Activated CD8-positive, alpha-beta memory T cell treated with anti-CD3 and anti-CD28 coated beads, Interleukin-2, amount 50 U/mL, for 24 hours (primary cell): ENCODE data around the gene PTH1R.
A peak's percentile ranks its signal among the peaks of the same experiment; 100 is the strongest.

Experiments
- DNase-seq: peaks from one replicate; pipeline ENCODE4 v3.0.0-alpha.2; 2020; ENCODE audit errors: extremely low read depth

Gene PTH1R

DNA sequence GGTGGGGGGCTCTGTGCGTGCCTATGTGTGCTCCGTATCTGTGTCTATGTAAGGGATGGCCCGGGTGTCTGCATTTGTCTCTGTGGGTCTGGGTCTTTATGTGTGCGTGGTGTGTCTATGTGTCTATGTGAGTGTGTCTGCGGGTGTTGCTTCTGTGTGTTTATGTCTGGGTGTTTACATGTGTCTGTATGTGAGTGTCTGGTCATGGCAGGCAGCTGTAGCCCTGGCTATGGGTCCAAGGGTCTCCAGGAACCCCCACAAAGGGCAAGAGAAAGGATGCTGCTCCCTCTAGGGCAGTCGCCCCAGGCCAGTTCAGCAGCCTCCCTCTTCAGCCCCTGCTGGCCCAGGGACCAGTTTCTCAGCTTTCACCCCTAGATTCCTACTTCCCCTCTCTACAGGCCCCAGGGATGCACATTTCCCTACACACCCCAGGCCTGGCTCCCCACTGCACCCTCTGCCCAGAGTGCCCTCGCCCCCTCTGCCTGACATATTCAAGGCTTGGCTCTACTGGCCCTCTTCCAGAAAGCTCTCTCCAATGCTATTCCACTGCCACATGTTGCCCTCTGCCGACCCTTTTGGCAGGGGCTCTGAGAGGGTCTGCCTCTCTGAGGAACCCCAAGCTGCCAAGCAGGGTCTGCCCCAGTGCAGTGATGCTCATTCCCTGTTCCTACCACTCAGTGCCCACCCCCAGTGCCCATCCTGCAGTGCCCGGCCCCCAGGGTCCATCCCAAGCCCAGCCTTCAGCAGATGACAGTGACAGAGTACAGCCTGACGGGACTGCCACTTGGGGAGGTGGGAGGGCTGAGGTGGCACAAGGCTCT, 13.2 kb upstream of the PTH1R start:
- no peak for DNase-seq

DNA sequence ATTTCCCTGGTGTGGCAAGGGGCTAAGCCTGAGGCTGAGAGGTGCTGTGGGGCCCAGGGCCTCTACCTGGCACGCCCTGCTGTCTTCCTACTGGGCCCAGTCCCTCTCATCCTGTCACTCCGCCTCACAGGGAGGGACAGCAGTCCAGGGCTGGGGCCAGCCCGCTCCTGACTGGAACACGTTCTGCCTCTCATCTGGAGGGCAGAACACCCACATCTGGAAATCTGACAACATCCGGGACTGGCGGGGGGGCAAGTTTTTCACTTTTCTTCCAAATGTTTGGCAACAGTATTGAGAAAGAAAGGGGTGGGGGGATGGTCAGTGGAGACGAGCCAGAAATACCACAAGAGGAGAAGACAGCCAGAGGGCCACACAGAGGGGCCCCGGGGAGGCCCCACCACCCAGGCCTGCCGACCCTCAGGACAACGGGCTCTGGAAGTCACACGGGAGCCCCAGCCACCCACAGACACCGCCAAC, 12.5 kb upstream of the PTH1R start:
- DNase-seq, result no peak

DNA sequence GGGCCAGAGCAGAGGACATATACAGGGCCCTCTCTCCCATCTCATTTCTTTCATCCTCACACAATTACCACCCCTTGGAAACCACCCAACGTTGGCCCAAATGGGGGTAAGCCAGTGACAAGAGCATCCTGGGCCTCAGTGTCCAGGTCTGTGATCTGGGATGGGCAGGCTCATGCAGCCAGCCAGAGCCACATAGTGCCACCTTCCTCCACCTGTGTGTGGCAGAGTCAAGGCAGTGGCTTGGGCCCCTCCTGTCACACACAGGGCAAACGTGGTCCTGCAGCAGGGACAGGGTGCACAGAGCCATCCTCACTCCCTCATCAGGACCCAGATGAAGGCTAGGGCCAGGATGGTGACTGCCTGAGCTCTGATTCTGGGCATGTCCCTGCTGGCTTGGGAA, 12.0 kb upstream of the PTH1R start:
- DNase-seq, result no peak

DNA sequence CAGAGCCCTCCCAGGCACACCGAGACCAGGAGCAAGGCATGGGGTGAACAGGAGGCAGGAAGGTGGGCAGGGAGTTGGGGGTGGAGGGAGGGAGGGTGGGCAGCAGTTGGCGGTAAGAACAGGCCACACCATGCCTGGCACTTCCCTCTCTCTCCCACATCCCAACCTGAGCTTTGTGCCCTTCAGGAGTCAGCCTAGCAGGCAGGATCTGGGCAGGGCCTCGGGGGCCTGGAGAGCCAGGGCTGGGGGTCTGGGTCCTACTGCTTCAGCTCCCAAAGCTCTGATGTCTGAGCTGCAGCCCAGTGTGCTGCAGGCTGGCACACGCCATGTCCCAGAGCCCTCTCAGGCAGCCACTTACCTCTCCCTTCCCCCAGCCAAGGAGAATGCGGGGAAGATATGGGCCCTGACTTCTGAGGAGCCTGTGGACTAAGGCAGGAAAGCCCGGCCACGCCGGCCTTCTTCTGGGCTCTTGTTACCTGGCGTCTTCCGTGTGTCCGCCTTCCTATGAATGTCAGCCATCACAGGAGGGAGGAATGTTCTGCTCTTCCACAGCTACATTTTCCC, 11.4 kb upstream of the PTH1R start:
- no peak for DNase-seq

DNA sequence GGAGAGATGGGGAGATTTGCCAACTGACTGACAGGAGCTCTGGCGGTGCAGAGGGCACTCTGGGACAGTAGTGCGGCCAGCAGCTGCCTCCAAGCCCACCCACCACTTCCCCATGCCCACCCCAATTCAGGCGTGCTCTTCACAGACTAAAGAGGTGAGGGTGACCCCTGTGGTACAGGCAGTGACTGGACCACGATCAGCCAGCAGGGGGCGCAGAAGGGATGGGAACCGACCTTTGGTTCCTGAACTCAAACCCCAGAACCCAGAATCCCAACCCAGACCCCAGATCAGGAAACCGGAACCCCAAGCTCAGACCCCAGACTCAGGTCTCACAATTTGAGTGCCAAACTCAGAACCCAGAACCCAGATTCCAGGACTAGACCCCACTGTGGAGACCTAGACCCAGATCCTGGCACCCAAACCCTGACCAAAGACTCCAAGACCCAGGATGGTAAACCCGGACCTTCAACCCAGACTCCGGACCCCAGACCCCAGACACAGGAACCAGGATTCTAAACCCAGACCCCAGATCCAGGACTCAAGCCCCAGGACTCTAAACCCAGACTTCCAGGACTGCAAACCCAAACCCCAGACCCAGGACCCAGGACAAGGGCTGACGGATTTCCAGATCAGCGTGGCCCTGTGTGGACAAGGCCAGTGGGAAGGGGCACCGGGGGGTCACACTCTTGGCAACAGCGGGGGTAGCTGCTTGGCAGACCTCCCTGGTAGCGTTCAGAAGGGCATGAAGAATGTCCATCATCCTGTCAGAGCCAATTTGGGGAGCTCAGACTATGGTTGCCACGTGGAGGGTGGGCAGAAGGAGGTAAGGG, 10.6 kb upstream of the PTH1R start:
- DNase-seq, result peak; percentile 67

DNA sequence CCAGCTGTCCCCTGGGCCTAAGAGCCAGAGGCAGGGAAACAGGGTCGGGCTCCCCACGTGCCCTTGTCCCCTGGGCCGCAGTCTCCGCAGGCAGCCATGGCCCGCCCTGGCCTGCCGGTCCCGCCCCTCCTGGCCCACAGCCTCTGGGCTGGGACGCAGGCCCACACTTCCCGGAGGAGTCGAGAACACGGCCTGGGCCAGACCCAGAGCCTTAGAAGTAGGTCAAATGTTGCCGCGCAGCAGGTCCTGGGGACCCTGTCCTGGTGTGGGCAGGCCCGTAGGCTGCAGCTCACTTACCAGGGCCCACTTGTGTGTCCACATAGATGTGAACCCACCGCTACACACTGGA, 10.0 kb upstream of the PTH1R start:
- no peak for DNase-seq

DNA sequence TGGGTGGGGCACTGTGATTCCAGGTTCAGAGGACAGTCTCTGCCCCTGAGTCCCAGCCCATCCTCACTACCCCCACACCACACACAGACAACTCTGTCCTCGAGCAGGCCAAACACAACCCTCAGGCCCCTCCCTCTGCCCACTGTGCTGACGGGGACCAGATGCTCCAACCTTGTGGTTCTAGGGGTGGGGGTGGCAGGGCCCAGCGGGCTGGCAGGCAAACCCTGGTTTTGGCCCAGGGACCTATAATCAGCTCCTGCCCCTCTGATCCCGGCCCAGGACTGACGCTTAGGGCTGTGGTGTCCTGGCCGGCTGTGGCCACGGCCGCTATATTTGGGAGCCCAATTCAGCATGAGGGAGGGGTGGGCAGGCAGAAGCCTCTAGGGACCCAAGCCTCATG, 9.2 kb upstream of the PTH1R start:
- no peak for DNase-seq

DNA sequence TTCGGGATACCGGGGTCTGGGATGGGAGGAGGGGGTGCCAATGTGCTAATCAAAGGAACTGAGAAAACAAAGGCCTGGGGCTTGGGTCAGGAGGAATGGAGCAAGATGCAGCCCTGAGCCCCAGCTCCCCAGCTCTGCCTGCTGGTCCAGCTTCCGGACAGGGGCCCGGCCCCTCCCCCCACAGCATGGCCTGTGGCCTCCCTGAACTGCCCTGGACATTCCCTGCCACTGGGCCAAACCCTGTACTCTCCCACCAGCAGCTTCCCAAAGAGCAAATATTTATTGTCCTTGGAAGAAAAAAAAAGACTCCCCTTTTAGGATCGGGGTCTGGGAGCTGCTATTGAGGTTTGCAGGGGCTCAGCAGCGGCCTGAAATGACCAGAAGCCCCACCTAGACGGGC, 8.6 kb upstream of the PTH1R start:
- no peak for DNase-seq

DNA sequence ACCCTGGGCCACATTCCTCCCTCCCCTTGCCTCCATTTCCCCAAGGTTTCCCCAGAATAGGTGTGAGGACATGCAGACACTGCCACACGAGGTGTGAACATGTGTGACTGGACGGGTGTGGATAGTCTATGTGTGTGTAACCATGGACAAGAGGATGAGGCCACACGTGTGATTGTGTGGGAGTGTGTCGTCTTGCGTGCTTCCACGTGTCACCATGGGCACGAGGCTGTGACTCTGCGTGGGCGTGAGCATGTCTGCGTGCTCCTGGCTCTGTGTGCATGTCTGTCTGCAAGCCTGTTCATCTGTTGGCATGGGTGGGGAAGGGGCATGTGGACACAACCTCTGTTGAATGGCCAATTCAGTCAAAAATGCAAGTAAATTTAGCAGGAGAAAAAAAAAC, 8.1 kb upstream of the PTH1R start:
- DNase-seq, result no peak

DNA sequence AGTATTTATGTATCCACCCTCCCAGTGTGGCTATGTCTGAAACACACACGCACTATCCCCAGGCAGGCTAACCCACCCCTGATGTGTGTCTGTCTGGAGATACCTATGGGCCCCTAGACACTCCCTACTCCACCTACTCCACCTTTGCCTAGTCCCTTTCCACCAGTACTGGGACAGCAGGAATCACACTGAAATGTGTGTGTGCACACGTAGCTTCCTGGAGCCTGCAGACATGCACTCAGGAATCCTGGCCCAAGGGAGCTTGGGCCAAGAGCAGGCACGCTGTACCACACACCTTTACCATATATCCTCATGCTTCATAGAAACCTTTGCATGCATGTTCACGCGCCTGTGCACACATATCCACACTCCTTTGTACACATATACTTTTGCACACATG, 6.9 kb upstream of the PTH1R start:
- DNase-seq, result no peak

DNA sequence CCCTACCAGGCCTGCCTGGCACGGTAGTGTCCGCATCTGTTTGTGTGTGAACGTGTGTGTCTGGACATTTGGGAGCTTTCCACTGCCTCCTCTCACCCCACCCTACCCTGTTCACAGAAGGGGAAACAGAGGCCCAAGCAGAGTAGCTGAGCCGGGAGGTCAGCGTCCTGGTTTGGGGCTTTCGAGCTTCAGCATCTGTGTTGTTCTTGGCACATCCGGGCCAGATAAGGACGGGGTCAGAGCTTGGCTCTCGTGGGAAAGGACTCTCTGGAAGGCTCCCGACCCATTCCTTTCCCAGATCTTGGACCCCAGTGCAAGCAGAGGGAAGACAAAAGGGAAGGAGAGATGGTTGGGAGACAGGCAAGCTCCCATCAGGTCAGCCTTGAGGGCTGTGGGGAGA, 6.3 kb upstream of the PTH1R start:
- DNase-seq, result no peak

DNA sequence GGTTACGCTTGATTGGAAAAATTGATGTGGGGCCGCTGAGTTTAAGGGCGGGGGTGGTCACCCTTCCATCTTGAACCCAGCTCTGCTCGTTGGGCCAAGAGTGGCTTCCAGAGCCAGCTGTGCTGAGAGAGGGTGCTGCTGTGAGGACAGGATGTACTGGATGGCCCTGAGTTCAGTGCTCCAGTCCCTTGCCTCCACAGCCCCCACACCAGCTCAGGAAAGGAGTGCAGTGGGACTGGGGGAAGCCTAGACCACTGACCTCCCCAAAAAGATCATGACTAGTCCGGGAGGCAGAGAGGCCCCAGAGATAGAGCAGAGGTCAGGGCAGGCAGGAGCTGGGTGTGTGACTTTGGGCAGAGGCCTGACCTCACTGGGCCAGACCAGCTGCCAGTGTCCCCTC, 4.0 kb upstream of the PTH1R start:
- no peak for DNase-seq

DNA sequence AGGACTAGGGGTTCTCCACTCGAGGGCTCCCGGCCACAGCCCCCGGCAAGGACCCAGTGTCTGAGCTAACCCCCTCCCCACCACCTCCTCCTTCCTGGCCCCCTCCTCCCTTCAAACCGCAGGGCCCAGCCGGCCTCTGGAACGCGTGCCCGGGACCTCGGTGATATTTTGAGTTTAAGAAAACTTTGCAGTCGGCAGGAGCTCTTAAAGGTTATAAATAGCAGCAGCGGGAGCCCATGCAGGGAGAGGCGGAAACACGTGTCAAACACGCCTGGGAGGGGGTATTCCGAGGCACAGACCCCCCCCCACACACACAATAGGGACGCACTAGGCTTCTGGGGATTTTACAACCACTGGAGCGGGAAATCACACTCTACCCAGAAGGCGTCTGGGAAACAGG, 3.1 kb upstream of the PTH1R start:
- DNase-seq, result no peak

DNA sequence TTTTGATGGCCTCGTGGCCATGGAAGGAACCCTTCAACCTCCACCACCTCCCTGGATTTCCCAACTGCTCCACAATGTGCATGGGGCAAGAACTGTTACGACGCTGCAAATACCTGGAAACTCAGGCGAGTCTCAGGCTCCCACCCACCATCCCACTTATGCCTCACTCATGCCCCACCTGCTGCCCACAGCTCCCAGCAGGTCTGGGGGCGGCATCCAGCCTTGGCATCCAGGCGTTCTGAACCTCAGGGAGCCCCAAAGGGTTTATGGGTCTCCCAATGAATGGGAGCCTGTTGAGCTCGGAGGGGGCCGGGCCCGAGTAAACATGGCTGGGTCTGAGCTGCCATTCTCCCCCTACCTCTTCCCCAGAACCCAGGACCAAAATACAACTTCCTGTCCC, 2.0 kb upstream of the PTH1R start:
- DNase-seq, result no peak

DNA sequence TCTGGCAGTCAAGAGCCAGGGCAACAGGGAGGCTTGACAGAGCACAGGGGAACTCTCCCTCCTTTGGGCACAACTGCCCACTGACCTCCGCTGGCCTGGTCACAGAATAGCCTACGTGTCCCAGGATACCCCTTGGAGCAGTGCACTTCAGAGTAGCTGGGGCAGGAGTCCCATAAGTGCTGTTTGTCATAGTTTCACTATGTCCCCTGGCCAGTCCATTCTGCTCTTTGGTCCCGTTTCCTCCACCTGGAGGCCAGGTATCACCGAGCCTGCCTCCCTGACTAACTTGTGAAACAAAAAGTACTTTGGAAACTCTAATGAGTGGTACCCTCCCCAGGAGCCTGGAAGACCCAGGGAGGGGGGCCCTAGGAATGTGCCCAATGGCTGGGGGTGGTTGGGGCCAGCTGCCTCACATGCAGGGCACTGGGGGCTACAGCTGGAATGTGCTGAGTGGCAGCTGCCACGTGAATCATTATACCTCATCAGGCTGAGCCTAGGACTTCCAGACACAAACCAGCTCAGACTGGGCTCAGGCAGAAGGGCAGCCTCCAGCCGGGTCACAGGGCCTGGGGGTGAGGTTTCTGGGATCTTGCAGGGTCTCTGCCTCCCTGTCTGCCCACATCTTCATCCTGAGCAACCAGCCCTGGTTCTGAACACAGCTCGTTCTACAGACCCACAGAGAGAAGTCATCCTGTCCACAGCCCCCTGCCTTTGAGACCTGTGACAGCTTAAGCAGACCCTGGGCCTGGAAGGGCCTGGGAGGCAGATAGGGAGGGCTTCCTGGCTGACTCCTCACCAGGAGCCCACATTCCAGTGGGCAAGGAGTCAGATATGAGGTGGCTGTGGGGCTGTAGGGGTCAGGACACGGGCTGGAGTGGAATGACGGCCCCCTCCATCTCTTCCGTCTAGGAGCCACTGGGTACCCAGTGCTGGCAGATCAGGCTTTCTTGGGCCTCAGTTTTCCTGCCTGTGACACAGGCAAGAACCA, 914 bp upstream of the PTH1R start:
- DNase-seq, result no peak

DNA sequence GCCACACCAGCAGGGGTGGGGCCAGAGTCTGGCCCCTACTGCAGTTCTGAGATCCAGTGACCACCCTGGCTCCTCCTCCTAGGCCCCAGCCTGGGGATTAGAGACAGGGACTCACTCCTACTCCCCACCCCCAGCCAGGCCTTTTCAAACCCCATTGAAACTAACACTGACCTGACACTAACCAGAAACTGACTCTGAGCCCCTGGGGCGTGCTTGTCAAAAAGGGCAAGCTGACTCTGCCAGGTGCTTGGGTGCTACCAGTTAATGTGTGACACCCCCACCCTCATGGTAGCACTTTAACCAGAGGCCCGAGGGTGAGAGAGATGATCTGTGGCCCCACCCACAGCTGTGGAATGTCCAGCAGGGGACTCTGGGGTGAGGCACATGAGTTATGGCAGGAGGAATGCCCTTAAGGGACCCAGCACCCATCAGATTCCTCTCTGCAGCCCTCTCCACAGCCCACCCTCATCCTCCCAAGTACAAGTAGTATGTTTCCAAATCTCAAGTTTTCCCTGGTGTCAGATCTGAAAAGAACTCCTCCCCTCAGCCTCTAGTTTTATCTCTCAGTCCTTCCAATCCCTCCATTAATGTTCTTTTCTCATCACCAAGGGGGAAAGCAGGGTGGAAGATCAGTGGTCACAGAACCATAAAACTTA, 1.4 kb downstream of the PTH1R start:
- no peak for DNase-seq

DNA sequence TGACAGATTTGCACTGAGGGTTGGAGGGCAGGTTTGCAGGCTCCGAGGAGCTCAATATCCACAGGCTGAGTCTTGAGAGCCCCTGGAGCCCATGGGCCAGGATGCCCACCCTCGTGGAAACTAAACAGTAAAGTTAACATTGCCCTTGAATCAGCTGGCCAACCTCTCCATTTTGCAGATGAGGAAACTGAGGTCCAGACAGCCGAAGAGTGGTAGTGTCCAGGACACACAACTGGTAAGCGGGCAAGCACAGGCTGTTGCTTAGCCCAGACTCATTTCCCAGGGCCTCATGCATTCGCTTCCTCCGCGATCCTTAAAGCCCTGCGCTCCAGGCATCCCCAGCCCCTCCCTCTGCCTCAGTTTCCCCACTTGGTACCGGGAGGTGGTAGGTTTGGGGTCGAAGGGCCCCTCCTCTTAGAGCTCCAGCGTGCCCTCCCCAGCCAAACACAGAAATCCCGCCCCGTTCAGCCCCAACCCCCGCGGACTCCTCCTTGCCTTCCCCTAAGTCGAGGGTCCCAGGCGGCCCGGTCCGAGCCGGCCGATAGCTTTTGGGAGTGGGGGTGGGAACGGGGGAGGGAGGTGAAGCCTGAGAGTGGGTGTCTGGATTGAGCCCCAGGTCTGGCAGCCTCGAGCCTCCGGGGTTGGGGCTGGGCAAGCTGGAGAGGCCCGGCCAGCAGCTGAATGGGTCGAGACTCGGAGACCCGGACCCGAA, 3.5 kb downstream of the PTH1R start:
- DNase-seq, result no peak

DNA sequence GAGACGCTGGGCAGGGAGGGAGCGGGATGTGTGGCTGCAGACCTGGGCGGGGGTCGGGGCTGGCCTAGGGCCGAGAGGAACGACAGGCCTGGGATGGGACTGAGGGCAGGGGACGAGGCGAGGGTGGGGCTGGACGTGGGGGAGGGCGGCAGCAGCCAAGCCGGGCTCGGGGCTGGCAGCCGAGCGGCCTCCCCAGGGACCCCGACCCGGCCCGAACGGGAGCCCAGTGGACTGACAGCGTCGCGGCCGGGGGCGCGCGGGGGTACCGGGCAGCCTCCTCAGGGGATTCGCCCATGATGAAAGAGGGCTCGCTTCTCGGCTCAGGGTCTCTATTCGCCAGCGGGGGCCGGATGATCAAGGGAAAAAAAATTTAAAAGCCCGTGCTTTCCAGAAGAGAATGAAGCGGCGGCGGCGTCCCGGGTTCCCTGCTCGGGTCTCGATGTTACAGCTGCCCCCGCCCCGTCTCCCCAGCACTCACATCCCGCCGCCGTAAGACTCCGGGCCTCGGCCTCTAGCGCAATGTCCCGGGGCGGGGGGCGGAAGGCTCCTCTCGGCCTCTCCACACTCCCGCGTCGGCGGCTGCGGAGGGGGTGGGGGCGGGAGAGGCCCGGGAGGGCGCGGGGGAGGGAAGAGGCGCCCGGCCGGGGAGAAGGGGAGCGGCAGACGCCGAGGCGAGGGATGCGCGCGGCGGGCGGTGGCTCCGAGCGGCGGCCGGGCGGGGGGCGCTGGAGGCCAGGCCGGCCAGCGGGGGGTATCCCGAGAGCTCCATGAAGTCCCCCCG, 4.3 kb downstream of the PTH1R start:
- DNase-seq, result no peak

DNA sequence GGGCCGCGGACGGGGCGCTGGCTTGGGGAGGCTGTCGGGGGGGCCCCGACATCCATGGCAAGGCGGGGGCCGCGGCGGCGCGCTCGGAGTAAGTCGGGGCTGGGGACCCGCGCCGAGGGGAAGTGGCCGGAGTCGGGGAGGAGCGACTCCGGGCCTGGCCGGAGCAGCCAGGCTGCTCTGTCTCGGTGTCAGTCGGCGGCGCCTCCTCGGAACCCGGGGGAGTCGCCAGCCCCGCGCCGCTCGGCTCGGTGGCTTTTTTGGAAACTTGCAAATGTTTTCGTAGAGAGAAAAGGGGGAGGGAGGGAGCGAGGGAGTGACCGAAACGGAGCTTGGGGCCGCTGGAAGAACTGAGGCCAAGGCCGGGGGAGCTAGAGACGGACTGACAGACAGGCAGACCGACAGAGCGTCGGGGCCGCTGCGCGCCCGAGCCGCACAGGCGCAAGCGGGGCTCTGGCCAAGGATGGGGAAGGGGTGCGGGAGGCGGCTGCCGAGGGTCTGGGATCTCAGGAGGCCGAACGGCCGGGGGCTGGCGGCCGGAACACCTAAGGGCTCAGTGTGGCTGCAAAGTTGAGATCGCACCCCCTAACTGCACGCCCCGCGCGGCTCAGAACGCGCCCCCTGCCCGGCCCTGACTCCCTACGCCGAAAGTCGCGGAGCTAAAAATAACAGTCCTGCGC, 5.0 kb downstream of the PTH1R start:
- DNase-seq, result no peak
